Tibial nerve (tissue), 4 donors: ENCODE data around the gene MAP2K6. TPM values are rescaled to one million over a fixed set of nuclear protein-coding genes. Genes with fewer than 3 reads are reported as not detected.

Experiments
- DNase-seq, 2 donors: peaks; one replicate each; pipeline ENCODE4 v3.0.0-alpha.2; 2019; ENCODE audit warnings: low spot score in 2 of 2
- H3K27ac ChIP-seq, 4 donors: fragments of 200-600 bp; sonication (generic) in 3 of 4; one replicate each; pipeline ENCODE4 v1.5.1; 2017 to 2019; ENCODE audit warnings: mild to moderate bottlenecking in 1 of 4
- H3K27me3 ChIP-seq, 2 donors: fragments of 200-600 bp; sonication (generic) in 1 of 2; one replicate each; pipeline versions ENCODE4 v1.5.1 to v1.6.0; 2017 to 2019
- H3K36me3 ChIP-seq, 3 donors: fragments of 200-600 bp; sonication (generic); one replicate each; pipeline ENCODE4 v1.5.1; 2018 to 2019
- H3K4me1 ChIP-seq, 4 donors: fragments of 200-600 bp; sonication (generic) in 3 of 4; one replicate each; pipeline ENCODE4 v1.5.1; 2017 to 2019
- H3K4me3 ChIP-seq, 4 donors: fragments of 200-600 bp; sonication (generic) in 3 of 4; one replicate each; pipeline ENCODE4 v1.5.1; 2017 to 2019; ENCODE audit warnings: mild to moderate bottlenecking in 1 of 4, moderate library complexity in 1 of 4
- H3K9me3 ChIP-seq, 4 donors: fragments of 200-600 bp; sonication (generic) in 3 of 4; one replicate each; pipeline ENCODE4 v1.5.1; 2017 to 2019
- CTCF ChIP-seq, 5 experiments: fragments of 200-600 bp in 3 of 5; fragments of 450-650 bp in 2 of 5; sonication (generic) in 3 of 5; IDR thresholded peaks; one replicate each; pipeline ENCODE4 v1.5.1; 2016 to 2019; ENCODE audit warnings: antibody characterized with exemption in 5 of 5, mild to moderate bottlenecking in 3 of 5, moderate library complexity in 2 of 5
- EP300 ChIP-seq, 2 donors: sonication (generic); formaldehyde crosslinking; IDR thresholded peaks; one replicate each; pipeline ENCODE4 v1.6.1; 2017; ENCODE audit warnings: antibody characterized with exemption in 2 of 2, mild to moderate bottlenecking in 1 of 2
- POLR2A ChIP-seq, 2 donors: fragments of 450-650 bp; IDR thresholded peaks; one replicate each; pipeline ENCODE4 v1.6.1; 2017; ENCODE audit warnings: antibody characterized with exemption in 2 of 2, mild to moderate bottlenecking in 2 of 2, moderate library complexity in 2 of 2
- WGBS, 2 donors: methylation state at CpG; one replicate each; pipeline ENCODE4 v1.1.5; 2018; 5-methylcytosine and 5-hydroxymethylcytosine counted together
- total RNA-seq, 4 donors: library from RNA; depleted of rRNA; stranded (reverse); fragments of >200 nt; gene quantifications; one replicate each; pipeline ENCODE4 v1.1.0, GENCODE V29; 2016

MAP2K6 gene
- total RNA-seq, 4 donors from 2014 or later, result 9.8 to 30.3 (median 22.8) TPM

- 91 to 96% methylated on average over 2 of the region's 2 CpGs for WGBS, 2 donors
- Histone ChIP-seq H3K4me3 (no peak overlapping the region), H3K27me3 (no peaks in the 10 kb centered on the region), H3K9me3 (peaks cover 0 to 16% (median 2%) of the 10 kb centered on the region in 4 donors), H3K36me3 (peaks cover 0 to 14% (median 0%) of the 10 kb centered on the region in 3 donors), H3K27ac (no peak overlapping the region), H3K4me1 (no peaks in the 10 kb centered on the region)
- no peak for DNase-seq
- TF ChIP-seq EP300 (IDR thresholded peaks at IDR 0.05) (no peak), POLR2A (IDR thresholded peaks at IDR 0.05) (no peak), CTCF (IDR thresholded peaks at IDR 0.05) (no peak)
These were observed 26.7 kb downstream of the MAP2K6 start for GRCh38 chr17:69441179-69441578.

GRCh38 chr17:69443138-69443537 is 28.6 kb downstream of the MAP2K6 start:
- 96 to 98% methylated on average over 4 of the region's 4 CpGs for WGBS, 2 donors
- H3K4me1 ChIP-seq, result peaks cover 0 to 10% (median 2%) of the 10 kb centered on the region in 4 donors
- H3K4me3 ChIP-seq, result no peak overlapping the region
- peaks cover 0 to 14% (median 0%) of the 10 kb centered on the region in 3 donors for H3K36me3 ChIP-seq
- H3K27me3 ChIP-seq, result no peaks in the 10 kb centered on the region
- H3K27ac ChIP-seq, result no peak overlapping the region
- no peak for DNase-seq
- peaks cover 0 to 16% (median 2%) of the 10 kb centered on the region in 4 donors for H3K9me3 ChIP-seq
- no peak for TF ChIP-seq EP300 (IDR thresholded peaks at IDR 0.05)
- TF ChIP-seq POLR2A (IDR thresholded peaks at IDR 0.05), result no peak
- TF ChIP-seq CTCF (IDR thresholded peaks at IDR 0.05), result no peak

- no peak overlapping the region for H3K4me3 ChIP-seq
- no peak for DNase-seq
- H3K27ac ChIP-seq, result no peak overlapping the region
- WGBS, 2 donors, result 30 to 33% methylated on average over 1 of the region's 1 CpG
- peaks cover 0 to 19% (median 6%) of the 10 kb centered on the region in 4 donors for H3K4me1 ChIP-seq
- H3K27me3 ChIP-seq, result no peaks in the 10 kb centered on the region
- peaks cover 0 to 12% (median 0%) of the 10 kb centered on the region in 3 donors for H3K36me3 ChIP-seq
- H3K9me3 ChIP-seq, result peaks cover 0 to 16% (median 2%) of the 10 kb centered on the region in 4 donors
- no peak for TF ChIP-seq POLR2A (IDR thresholded peaks at IDR 0.05)
- TF ChIP-seq CTCF (IDR thresholded peaks at IDR 0.05), result no peak
- no peak for TF ChIP-seq EP300 (IDR thresholded peaks at IDR 0.05)
These were observed 29.5 kb downstream of the MAP2K6 start for GRCh38 chr17:69444023-69444422.

- Histone ChIP-seq H3K36me3 (peaks cover 0 to 4% (median 0%) of the 10 kb centered on the region in 3 donors), H3K4me3 (no peak overlapping the region), H3K9me3 (peaks cover 0 to 13% (median 2%) of the 10 kb centered on the region in 4 donors), H3K27me3 (no peaks in the 10 kb centered on the region), H3K27ac (no peak overlapping the region), H3K4me1 (peaks cover 0 to 20% (median 6%) of the 10 kb centered on the region in 4 donors)
- 49 to 73% methylated on average over 2 of the region's 2 CpGs for WGBS, 2 donors
- DNase-seq, result no peak
- no peak for TF ChIP-seq POLR2A (IDR thresholded peaks at IDR 0.05)
- TF ChIP-seq CTCF (IDR thresholded peaks at IDR 0.05), result no peak
- TF ChIP-seq EP300 (IDR thresholded peaks at IDR 0.05), result no peak
These were observed 30.6 kb downstream of the MAP2K6 start for GRCh38 chr17:69445132-69445531.

GRCh38 chr17:69447726-69448125 is 33.2 kb downstream of the MAP2K6 start:
- TF ChIP-seq POLR2A (IDR thresholded peaks at IDR 0.05) (no peak), CTCF (IDR thresholded peaks at IDR 0.05) (no peak), EP300 (IDR thresholded peaks at IDR 0.05) (no peak)
- Histone ChIP-seq H3K4me3 (no peak overlapping the region), H3K9me3 (no peaks in the 10 kb centered on the region), H3K4me1 (peaks cover 0 to 20% (median 6%) of the 10 kb centered on the region in 4 donors), H3K36me3 (no peaks in the 10 kb centered on the region), H3K27me3 (no peaks in the 10 kb centered on the region), H3K27ac (peak overlapping the region in 1 of 4 donors; percentile 46)
- WGBS, 2 donors, result 51 to 57% methylated on average over 5 of the region's 5 CpGs
- DNase-seq, result no peak
